OCI-LY7 (cell line): Measurements from ENCODE around the gene CUX1.
"Not testable (repeated sequence)": the region's sequence is repeated elsewhere in the genome, so short reads cannot be mapped to it uniquely, and the experiment has no call there.

Experiments used
- CTCF ChIP-seq: fragments of 200-600 bp; sonication (generic); conservative IDR thresholded peaks from 2 replicates; pipeline ENCODE4 v1.5.1; 2014; ENCODE audit warnings: mild to moderate bottlenecking, antibody characterized with exemption, low read length, moderate library complexity, mixed read lengths
- EZH2phosphoT487 ChIP-seq: fragments of 200-600 bp; sonication (generic); IDR thresholded peaks from 2 replicates; pipeline ENCODE4 v1.6.1; 2018; ENCODE audit warnings: low read depth, borderline replicate concordance, mild to moderate bottlenecking, mixed run types, antibody characterized with exemption, low read length, moderate library complexity, mixed read lengths

DNA sequence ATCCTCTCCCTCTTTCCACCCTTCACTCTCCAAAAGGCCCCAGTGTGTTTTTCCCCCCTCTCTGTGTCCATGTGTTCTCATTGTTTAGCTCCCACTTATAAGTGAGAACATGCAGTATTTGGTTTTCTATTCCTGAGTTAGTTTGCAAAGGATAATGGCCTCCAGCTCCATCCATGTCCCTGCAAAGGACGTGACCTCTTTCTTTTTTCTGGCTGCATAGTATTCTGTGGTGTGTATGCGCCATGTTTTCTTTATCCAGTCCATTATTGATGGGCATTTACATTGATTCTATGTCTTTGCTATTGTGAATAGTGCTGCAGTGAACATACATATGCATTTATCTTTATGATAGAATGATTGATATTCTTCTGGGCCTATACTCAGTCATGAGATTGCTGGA, 31.9 kb downstream of the CUX1 start:
- TF ChIP-seq EZH2phosphoT487, CTCF: not testable (repeated sequence)
